ENCODE measurements around the gene PPP1R9B. TPM values are rescaled to one million over a fixed set of nuclear protein-coding genes. Genes with fewer than 3 reads are reported as not detected.
A peak's percentile ranks its signal among the peaks of the same experiment; 100 is the strongest.

The PPP1R9B gene
- total RNA-seq, 1 experiment from 2014 or later, result 59.6 TPM

GRCh38 chr17:50132104-50132794 is 18.2 kb downstream of the PPP1R9B start:
- in situ Hi-C loops (cut with HindIII; ENCODE audit: low sequenced_read_pairs), result no loop called here
- DNase-seq (ENCODE audit: low spot score), result no peak

- in situ Hi-C loops (cut with HindIII; ENCODE audit: low sequenced_read_pairs), result no loop called here
Observed at GRCh38 chr17:50130559-50131305, 19.7 kb downstream of the PPP1R9B start.

GRCh38 chr17:50129728-50130558 is 20.5 kb downstream of the PPP1R9B start, which contains the start of gene SAMD14:
Gene SAMD14, minus strand, starts transcription at chr17:50130160. Its CDS starts 5,201 bp downstream, at chr17:50124959.
- in situ Hi-C loops (cut with HindIII; ENCODE audit: low sequenced_read_pairs), result no loop called here
- peak; percentile 87 for DNase-seq (ENCODE audit: low spot score)

More at GRCh38 chr17:50130559-50131305, 19.7 kb downstream of the PPP1R9B start:
- peak; percentile 85 for DNase-seq (ENCODE audit: low spot score)

GRCh38 chr17:50129353-50129727 is 21.1 kb downstream of the PPP1R9B start:
- in situ Hi-C loops (cut with HindIII; ENCODE audit: low sequenced_read_pairs), result no loop called here
- DNase-seq (ENCODE audit: low spot score), result no peak

GRCh38 chr17:50128441-50129352 is 21.8 kb downstream of the PPP1R9B start:
- in situ Hi-C loops (cut with HindIII; ENCODE audit: low sequenced_read_pairs), result no loop called here
- peak; percentile 63 for DNase-seq (ENCODE audit: low spot score)

GRCh38 chr17:50127697-50128361 is 22.6 kb downstream of the PPP1R9B start:
- DNase-seq (ENCODE audit: low spot score), result no peak
- in situ Hi-C loops (cut with HindIII; ENCODE audit: low sequenced_read_pairs), result no loop called here

- DNase-seq (ENCODE audit: low spot score), result no peak
- in situ Hi-C loops (cut with HindIII; ENCODE audit: low sequenced_read_pairs), result no loop called here
Observed at GRCh38 chr17:50125420-50125997, 25.0 kb downstream of the PPP1R9B start.

- in situ Hi-C loops (cut with HindIII; ENCODE audit: low sequenced_read_pairs), result no loop called here
- peak; percentile 76 for DNase-seq (ENCODE audit: low spot score)
Observed at GRCh38 chr17:50123649-50124349, 26.7 kb downstream of the PPP1R9B start.

- DNase-seq (ENCODE audit: low spot score), result no peak
- in situ Hi-C loops (cut with HindIII; ENCODE audit: low sequenced_read_pairs), result no loop called here
Observed at GRCh38 chr17:50122945-50123344, 27.5 kb downstream of the PPP1R9B start.

GRCh38 chr17:50120475-50121253 is 29.8 kb downstream of the PPP1R9B start:
- no peak for DNase-seq (ENCODE audit: low spot score)
- in situ Hi-C loops (cut with HindIII; ENCODE audit: low sequenced_read_pairs), result no loop called here

- in situ Hi-C loops (cut with HindIII; ENCODE audit: low sequenced_read_pairs), result no loop called here
- DNase-seq (ENCODE audit: low spot score), result no peak
Observed at GRCh38 chr17:50118828-50119218, 31.7 kb downstream of the PPP1R9B start.

- in situ Hi-C loops (cut with HindIII; ENCODE audit: low sequenced_read_pairs), result no loop called here
- peak; percentile 80 for DNase-seq (ENCODE audit: low spot score)
Observed at GRCh38 chr17:50118076-50118827, 32.2 kb downstream of the PPP1R9B start.

- in situ Hi-C loops (cut with HindIII; ENCODE audit: low sequenced_read_pairs), result no loop called here
- DNase-seq (ENCODE audit: low spot score), result no peak
Observed at GRCh38 chr17:50117202-50118051, 33.0 kb downstream of the PPP1R9B start.

- no peak for DNase-seq (ENCODE audit: low spot score)
- in situ Hi-C loops (cut with HindIII; ENCODE audit: low sequenced_read_pairs), result no loop called here
Observed at GRCh38 chr17:50115756-50116155, 34.7 kb downstream of the PPP1R9B start.

GRCh38 chr17:50114849-50115357 is 35.6 kb downstream of the PPP1R9B start:
- DNase-seq (ENCODE audit: low spot score), result peak; percentile 82
- in situ Hi-C loops (cut with HindIII; ENCODE audit: low sequenced_read_pairs), result no loop called here
